ENCODE data around the gene TRIM2. TPM values are rescaled to one million over a fixed set of nuclear protein-coding genes. Genes with fewer than 3 reads are reported as not detected.

TRIM2 gene
- total and polyA plus RNA-seq, 2 donors (not counting 1 experiment from before 2014, with no cell fraction given): 39.6 to 90.8 TPM

- Histone ChIP-seq H3K27ac (ENCODE audit: insufficient read depth, low read length) (no peak overlapping the region), H3K79me2 (ENCODE audit: control insufficient read depth, insufficient read depth, low read length) (no peaks in the 10 kb centered on the region), H3K36me3 (ENCODE audit: control insufficient read depth, insufficient read depth, low read length) (no peaks in the 10 kb centered on the region), H3K4me3 (replicated peaks in 1 of 4; ENCODE audit: control extremely low read depth in 1 of 4, insufficient read depth in 1 of 4, low read depth in 3 of 4, low read length in 4 of 4) (no peak overlapping the region), H3K9ac (ENCODE audit: insufficient read depth, low read length) (no peak overlapping the region), H3K4me2 (ENCODE audit: extremely low read depth, insufficient read depth, low read length) (no peak overlapping the region), H2AFZ (ENCODE audit: low read length) (no peak overlapping the region), H3K27me3 (ENCODE audit: control insufficient read depth, insufficient read depth, low read length) (no peaks in the 10 kb centered on the region), H3K4me1 (ENCODE audit: control insufficient read depth, extremely low read depth, insufficient read depth, low read length) (no peaks in the 10 kb centered on the region), H4K20me1 (ENCODE audit: control insufficient read depth, extremely low read depth, insufficient read depth, low read length) (no peaks in the 10 kb centered on the region), H3K9me3 (ENCODE audit: control insufficient read depth, insufficient read depth, low read depth, low read length) (no peaks in the 10 kb centered on the region)
- TF ChIP-seq CTCF (conservative IDR thresholded peaks at IDR 0.05 in 1 of 2, IDR thresholded peaks at IDR 0.05 in 1 of 2; ENCODE audit: low read depth in 1 of 2, low read length in 2 of 2) (no peak), EZH2 (IDR thresholded peaks at IDR 0.05; ENCODE audit: low read length, missing control alignments) (no peak)
- DNase-seq (ENCODE audit: low read depth in 2 of 2): no peak
Observed at GRCh38 chr4:153283260-153283659, 79.0 kb downstream of the TRIM2 start.

GRCh38 chr4:153290134-153290533 is 85.9 kb downstream of the TRIM2 start:
- Histone ChIP-seq H3K9ac (ENCODE audit: insufficient read depth, low read length) (no peak overlapping the region), H3K27ac (ENCODE audit: insufficient read depth, low read length) (no peak overlapping the region)
- no peak for TF ChIP-seq EZH2 (IDR thresholded peaks at IDR 0.05; ENCODE audit: low read length, missing control alignments)
- TF ChIP-seq CTCF (conservative IDR thresholded peaks at IDR 0.05 in 1 of 2, IDR thresholded peaks at IDR 0.05 in 1 of 2; ENCODE audit: low read depth in 1 of 2, low read length in 2 of 2): no peak

GRCh38 chr4:153291562-153291961 is 87.3 kb downstream of the TRIM2 start:
- Histone ChIP-seq H3K36me3 (ENCODE audit: control insufficient read depth, insufficient read depth, low read length) (peaks cover 7% of the 10 kb centered on the region), H2AFZ (ENCODE audit: low read length) (no peak overlapping the region), H3K4me1 (ENCODE audit: control insufficient read depth, extremely low read depth, insufficient read depth, low read length) (peaks cover 14% of the 10 kb centered on the region), H3K9me3 (ENCODE audit: control insufficient read depth, insufficient read depth, low read depth, low read length) (no peaks in the 10 kb centered on the region), H3K27ac (ENCODE audit: insufficient read depth, low read length) (no peak overlapping the region), H3K27me3 (ENCODE audit: control insufficient read depth, insufficient read depth, low read length) (no peaks in the 10 kb centered on the region), H3K9ac (ENCODE audit: insufficient read depth, low read length) (no peak overlapping the region), H3K4me2 (ENCODE audit: extremely low read depth, insufficient read depth, low read length) (no peak overlapping the region), H3K4me3 (replicated peaks in 1 of 4; ENCODE audit: control extremely low read depth in 1 of 4, insufficient read depth in 1 of 4, low read depth in 3 of 4, low read length in 4 of 4) (no peak overlapping the region), H3K79me2 (ENCODE audit: control insufficient read depth, insufficient read depth, low read length) (no peaks in the 10 kb centered on the region), H4K20me1 (ENCODE audit: control insufficient read depth, extremely low read depth, insufficient read depth, low read length) (no peaks in the 10 kb centered on the region)
- TF ChIP-seq EZH2 (IDR thresholded peaks at IDR 0.05; ENCODE audit: low read length, missing control alignments) (no peak), CTCF (conservative IDR thresholded peaks at IDR 0.05 in 1 of 2, IDR thresholded peaks at IDR 0.05 in 1 of 2; ENCODE audit: low read depth in 1 of 2, low read length in 2 of 2) (no peak)
- no peak for DNase-seq (ENCODE audit: low read depth in 2 of 2)

More at GRCh38 chr4:153290134-153290533, 85.9 kb downstream of the TRIM2 start:
- Histone ChIP-seq H3K4me2 (ENCODE audit: extremely low read depth, insufficient read depth, low read length) (no peak overlapping the region), H3K4me1 (ENCODE audit: control insufficient read depth, extremely low read depth, insufficient read depth, low read length) (peaks cover 8% of the 10 kb centered on the region), H3K36me3 (ENCODE audit: control insufficient read depth, insufficient read depth, low read length) (peaks cover under 1% of the 10 kb centered on the region), H2AFZ (ENCODE audit: low read length) (no peak overlapping the region), H3K4me3 (replicated peaks in 1 of 4; ENCODE audit: control extremely low read depth in 1 of 4, insufficient read depth in 1 of 4, low read depth in 3 of 4, low read length in 4 of 4) (no peak overlapping the region), H4K20me1 (ENCODE audit: control insufficient read depth, extremely low read depth, insufficient read depth, low read length) (no peaks in the 10 kb centered on the region), H3K79me2 (ENCODE audit: control insufficient read depth, insufficient read depth, low read length) (no peaks in the 10 kb centered on the region), H3K27me3 (ENCODE audit: control insufficient read depth, insufficient read depth, low read length) (no peaks in the 10 kb centered on the region), H3K9me3 (ENCODE audit: control insufficient read depth, insufficient read depth, low read depth, low read length) (no peaks in the 10 kb centered on the region)
- no peak for DNase-seq (ENCODE audit: low read depth in 2 of 2)
